Measurements from ENCODE around the gene FAM53B. TPM values are rescaled to one million over a fixed set of nuclear protein-coding genes. Genes with fewer than 3 reads are reported as not detected.

Gene FAM53B
- total RNA-seq, 1 experiment from 2014 or later: 14.9 TPM

DNA sequence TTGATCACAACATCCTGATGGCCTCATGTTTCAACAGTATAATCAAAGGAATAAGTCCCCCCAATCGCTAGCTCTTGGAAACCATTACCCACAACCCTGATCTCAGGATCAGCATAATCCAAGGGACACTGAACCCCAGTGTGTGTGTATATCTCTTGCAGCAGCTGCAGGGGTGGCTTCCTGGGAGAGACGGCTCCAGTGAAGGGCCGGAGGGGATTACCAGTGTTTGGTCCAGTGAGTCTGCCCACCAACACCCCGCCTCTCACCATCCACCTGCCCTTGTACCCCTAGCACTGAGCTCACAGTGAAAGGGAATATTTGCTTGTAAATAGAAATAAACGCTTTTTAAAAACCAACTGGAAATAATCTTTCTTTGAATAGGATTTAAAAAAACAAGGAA, 63.1 kb downstream of the FAM53B start:
- DNase-seq (ENCODE audit: unreplicated experiment): no peak
- CTCF ChIA-PET: interaction anchor here (0.6 to 0.9 kb wide), 3 partner anchors 11 to 163 kb away, joined by 3 to 8 read pairs (median 3); no protein-coding TSS in a partner anchor
- TF ChIP-seq, protein P1, sequence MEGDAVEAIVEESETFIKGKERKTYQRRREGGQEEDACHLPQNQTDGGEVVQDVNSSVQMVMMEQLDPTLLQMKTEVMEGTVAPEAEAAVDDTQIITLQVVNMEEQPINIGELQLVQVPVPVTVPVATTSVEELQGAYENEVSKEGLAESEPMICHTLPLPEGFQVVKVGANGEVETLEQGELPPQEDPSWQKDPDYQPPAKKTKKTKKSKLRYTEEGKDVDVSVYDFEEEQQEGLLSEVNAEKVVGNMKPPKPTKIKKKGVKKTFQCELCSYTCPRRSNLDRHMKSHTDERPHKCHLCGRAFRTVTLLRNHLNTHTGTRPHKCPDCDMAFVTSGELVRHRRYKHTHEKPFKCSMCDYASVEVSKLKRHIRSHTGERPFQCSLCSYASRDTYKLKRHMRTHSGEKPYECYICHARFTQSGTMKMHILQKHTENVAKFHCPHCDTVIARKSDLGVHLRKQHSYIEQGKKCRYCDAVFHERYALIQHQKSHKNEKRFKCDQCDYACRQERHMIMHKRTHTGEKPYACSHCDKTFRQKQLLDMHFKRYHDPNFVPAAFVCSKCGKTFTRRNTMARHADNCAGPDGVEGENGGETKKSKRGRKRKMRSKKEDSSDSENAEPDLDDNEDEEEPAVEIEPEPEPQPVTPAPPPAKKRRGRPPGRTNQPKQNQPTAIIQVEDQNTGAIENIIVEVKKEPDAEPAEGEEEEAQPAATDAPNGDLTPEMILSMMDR (IDR thresholded peaks at IDR 0.05; ENCODE audit: unreplicated experiment): no peak
- Mint-ChIP-seq H3K27me3 (ENCODE audit: insufficient read depth, unreplicated experiment) (no peaks in the 10 kb centered on the region), H3K4me3 (ENCODE audit: unreplicated experiment) (no peak overlapping the region), H3K27ac (ENCODE audit: low read depth, unreplicated experiment) (no peak overlapping the region), H3K4me1 (ENCODE audit: insufficient read depth, unreplicated experiment) (no peaks in the 10 kb centered on the region), H3K36me3 (ENCODE audit: insufficient read depth, unreplicated experiment) (peaks cover 28% of the 10 kb centered on the region), H3K9me3 (ENCODE audit: unreplicated experiment) (no peaks in the 10 kb centered on the region)
- intact Hi-C loops (cut with micrococcal nuclease): no loop called here
- POLR2A ChIA-PET: interaction anchor here (0.7 kb wide), 1 partner anchor 10 kb away, joined by 3 read pairs; no protein-coding TSS in a partner anchor
- BruUV-seq (replicated peaks): no TSS peak

DNA sequence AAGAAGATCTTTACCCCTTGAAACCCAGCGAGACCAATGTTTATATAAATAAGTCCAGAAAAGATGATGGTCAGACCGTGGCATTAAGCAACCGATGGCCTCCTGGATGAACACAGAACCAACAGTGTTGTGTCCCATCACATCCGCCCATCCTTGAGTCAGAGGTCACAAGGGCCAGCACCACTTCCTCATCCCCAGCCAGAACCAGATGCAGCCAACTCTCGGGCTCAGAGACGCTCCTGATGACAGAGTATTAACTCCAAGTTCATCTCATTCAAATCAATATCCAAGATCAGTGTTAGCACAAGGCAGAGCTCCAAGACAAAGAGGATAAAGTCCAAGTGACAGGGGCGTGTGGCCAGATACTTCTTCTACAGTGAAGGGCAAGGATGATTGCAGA, 63.5 kb downstream of the FAM53B start:
- Mint-ChIP-seq H3K27ac (ENCODE audit: low read depth, unreplicated experiment) (no peak overlapping the region), H3K4me1 (ENCODE audit: insufficient read depth, unreplicated experiment) (no peaks in the 10 kb centered on the region), H3K36me3 (ENCODE audit: insufficient read depth, unreplicated experiment) (peaks cover 24% of the 10 kb centered on the region), H3K4me3 (ENCODE audit: unreplicated experiment) (no peak overlapping the region), H3K27me3 (ENCODE audit: insufficient read depth, unreplicated experiment) (no peaks in the 10 kb centered on the region), H3K9me3 (ENCODE audit: unreplicated experiment) (no peaks in the 10 kb centered on the region)
- no peak for DNase-seq (ENCODE audit: unreplicated experiment)
- ChIA-PET CTCF (interaction anchor here (0.6 to 0.9 kb wide), 3 partner anchors 12 to 164 kb away, joined by 3 to 8 read pairs (median 3); no protein-coding TSS in a partner anchor), POLR2A (interaction anchor here (0.7 kb wide), 1 partner anchor 9 kb away, joined by 3 read pairs; no protein-coding TSS in a partner anchor)
- TF ChIP-seq, protein P1 (IDR thresholded peaks at IDR 0.05; ENCODE audit: unreplicated experiment): no peak
- no TSS peak for BruUV-seq (replicated peaks)
- intact Hi-C loops (cut with micrococcal nuclease): no loop called here

DNA sequence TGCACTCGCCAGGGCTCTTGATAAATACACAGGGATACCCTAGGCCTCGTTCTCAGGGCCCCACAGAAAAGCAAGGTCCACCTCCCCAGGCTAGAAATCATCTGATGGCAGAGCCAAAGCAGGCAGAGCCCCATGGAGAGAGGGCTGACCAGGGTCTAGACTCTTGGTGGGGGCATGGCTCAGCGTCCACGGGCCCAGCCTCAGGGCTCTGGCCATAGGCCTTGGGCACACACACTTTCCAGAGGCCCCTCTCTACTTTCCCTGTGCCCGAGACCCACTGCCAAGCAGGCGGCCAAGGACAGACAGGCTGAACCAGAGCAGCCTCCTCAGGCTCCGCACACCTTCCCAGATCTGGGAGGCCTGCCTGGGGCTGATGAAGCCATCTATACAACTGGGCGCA, 64.8 kb downstream of the FAM53B start:
- POLR2A ChIA-PET: interaction anchor here (0.7 to 0.9 kb wide), 3 partner anchors 8 to 15 kb away, joined by 3 to 4 read pairs (median 3); no protein-coding TSS in a partner anchor
- TF ChIP-seq, protein P1 (IDR thresholded peaks at IDR 0.05; ENCODE audit: unreplicated experiment): no peak
- peaks cover 5% of the 10 kb centered on the region for H3K4me1 Mint-ChIP-seq (ENCODE audit: insufficient read depth, unreplicated experiment)

DNA sequence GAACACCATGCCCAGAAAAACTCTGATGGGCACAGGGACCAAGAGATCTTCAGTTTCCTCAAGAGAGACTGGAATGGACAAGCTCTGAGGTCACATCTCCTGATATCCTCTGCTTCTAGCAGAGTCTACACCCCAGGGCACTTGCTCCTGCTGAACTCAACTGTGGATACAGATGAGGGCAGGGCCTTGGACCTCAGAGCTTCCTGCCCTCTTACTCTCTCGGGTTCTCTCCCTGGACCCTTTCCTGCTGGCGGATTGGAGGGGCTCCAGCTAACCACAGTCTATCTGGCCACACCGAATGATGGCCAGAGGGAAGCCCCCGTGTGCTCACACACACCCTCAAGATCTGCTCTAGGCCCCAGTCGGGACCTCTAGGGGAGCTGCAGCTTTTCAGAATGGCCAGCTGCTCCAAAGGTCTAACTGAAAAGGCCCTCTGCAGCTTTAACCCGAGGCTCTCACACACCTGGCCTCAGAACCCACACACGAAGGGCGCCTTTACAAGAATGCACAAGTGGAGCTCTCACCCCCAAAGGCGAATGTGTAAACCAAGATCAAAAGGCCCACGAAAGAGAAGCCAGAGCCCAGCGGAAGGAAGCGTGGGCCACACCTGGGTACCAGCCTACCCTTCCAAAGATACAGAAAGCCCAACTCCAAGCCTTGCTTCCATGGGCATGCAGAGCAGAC, 65.5 kb downstream of the FAM53B start:
- no peak for DNase-seq (ENCODE audit: unreplicated experiment)
- Mint-ChIP-seq H3K9me3 (ENCODE audit: unreplicated experiment) (no peaks in the 10 kb centered on the region), H3K27ac (ENCODE audit: low read depth, unreplicated experiment) (no peak overlapping the region), H3K4me1 (ENCODE audit: insufficient read depth, unreplicated experiment) (peaks cover 5% of the 10 kb centered on the region), H3K27me3 (ENCODE audit: insufficient read depth, unreplicated experiment) (no peaks in the 10 kb centered on the region), H3K36me3 (ENCODE audit: insufficient read depth, unreplicated experiment) (peaks cover 22% of the 10 kb centered on the region), H3K4me3 (ENCODE audit: unreplicated experiment) (no peak overlapping the region)
- ChIA-PET CTCF (interaction anchor here (0.6 to 0.7 kb wide), 4 partner anchors 23 to 254 kb away, joined by 3 to 5 read pairs (median 4); no protein-coding TSS in a partner anchor), POLR2A (interaction anchor here (0.7 to 0.9 kb wide), 3 partner anchors 9 to 14 kb away, joined by 3 to 4 read pairs (median 3); no protein-coding TSS in a partner anchor)
- intact Hi-C loops (cut with micrococcal nuclease): no loop called here
- no TSS peak for BruUV-seq (replicated peaks)
- TF ChIP-seq, protein P1 (IDR thresholded peaks at IDR 0.05; ENCODE audit: unreplicated experiment): no peak

More for the DNA sequence above, 64.8 kb downstream of the FAM53B start:
- H3K27me3 Mint-ChIP-seq (ENCODE audit: insufficient read depth, unreplicated experiment): no peaks in the 10 kb centered on the region
- DNase-seq (ENCODE audit: unreplicated experiment): no peak
- H3K36me3 Mint-ChIP-seq (ENCODE audit: insufficient read depth, unreplicated experiment): peaks cover 22% of the 10 kb centered on the region
- CTCF ChIA-PET: no interaction called here
- H3K9me3 Mint-ChIP-seq (ENCODE audit: unreplicated experiment): no peaks in the 10 kb centered on the region
- no peak overlapping the region for H3K27ac Mint-ChIP-seq (ENCODE audit: low read depth, unreplicated experiment)
- no peak overlapping the region for H3K4me3 Mint-ChIP-seq (ENCODE audit: unreplicated experiment)
- intact Hi-C loops (cut with micrococcal nuclease): no loop called here
- BruUV-seq (replicated peaks): no TSS peak

Measured in MCF 10A (cell line).